ENCODE data around the gene SCEL. TPM values are rescaled to one million over a fixed set of nuclear protein-coding genes. Genes with fewer than 3 reads are reported as not detected.

Gene SCEL
- total and polyA plus RNA-seq, 2 donors (not counting 3 experiments of a cell fraction or from before 2014, with no cell fraction given): not detected

DNA sequence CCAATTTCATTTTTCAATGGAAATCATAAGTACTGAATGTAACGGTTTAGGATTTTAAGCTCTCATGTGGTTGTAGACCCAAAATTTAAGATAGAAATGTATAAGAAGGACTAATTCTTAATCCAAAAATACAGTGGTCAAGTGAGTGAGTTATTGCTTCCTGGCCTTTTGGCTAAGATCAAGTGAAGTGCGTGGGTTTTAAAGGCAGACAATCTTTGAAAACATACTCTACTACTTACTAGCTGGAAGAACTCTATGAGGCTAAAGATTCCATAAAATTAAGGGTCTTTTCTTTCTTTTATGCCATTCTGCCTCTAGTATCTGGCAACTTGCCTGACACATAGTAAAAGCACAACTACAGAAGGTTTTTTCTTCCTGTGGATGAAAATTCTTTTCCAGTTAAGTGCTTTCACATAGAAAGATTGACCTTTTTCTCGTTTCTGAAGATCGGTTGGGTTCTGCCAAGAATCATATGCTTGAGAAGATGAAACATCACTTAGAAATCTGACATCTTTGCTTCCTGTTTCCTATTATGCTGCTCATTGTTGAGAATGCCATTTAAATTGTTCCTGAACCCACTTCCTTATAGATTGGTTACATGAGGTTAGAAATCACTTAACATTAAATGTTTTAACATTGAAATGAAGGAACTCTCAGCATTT, 26.4 kb upstream of the SCEL start:
- BruUV-seq (replicated peaks): no TSS peak
- TF ChIP-seq POLR2A (IDR thresholded peaks at IDR 0.05; ENCODE audit: low read depth, low read length) (no peak), JUN (IDR thresholded peaks at IDR 0.05; ENCODE audit: borderline replicate concordance, insufficient read depth, insufficient read length, low read depth) (peak; percentile 70), EZH2 (IDR thresholded peaks at IDR 0.05; ENCODE audit: borderline replicate concordance, low read depth, low read length, severe bottlenecking) (no peak), POLR2AphosphoS5 (IDR thresholded peaks at IDR 0.05; ENCODE audit: insufficient read depth, low read depth, low read length) (peak; percentile 68), MYC (IDR thresholded peaks at IDR 0.05; ENCODE audit: low read depth, low read length) (no peak), FOS (IDR thresholded peaks at IDR 0.05; ENCODE audit: borderline replicate concordance, insufficient read depth, low read length) (peak; percentile 77), GATA2 (IDR thresholded peaks at IDR 0.05; ENCODE audit: insufficient read depth, insufficient read length, low read depth, low read length) (peak; percentile 78)
- TF ChIP-seq, protein P1, sequence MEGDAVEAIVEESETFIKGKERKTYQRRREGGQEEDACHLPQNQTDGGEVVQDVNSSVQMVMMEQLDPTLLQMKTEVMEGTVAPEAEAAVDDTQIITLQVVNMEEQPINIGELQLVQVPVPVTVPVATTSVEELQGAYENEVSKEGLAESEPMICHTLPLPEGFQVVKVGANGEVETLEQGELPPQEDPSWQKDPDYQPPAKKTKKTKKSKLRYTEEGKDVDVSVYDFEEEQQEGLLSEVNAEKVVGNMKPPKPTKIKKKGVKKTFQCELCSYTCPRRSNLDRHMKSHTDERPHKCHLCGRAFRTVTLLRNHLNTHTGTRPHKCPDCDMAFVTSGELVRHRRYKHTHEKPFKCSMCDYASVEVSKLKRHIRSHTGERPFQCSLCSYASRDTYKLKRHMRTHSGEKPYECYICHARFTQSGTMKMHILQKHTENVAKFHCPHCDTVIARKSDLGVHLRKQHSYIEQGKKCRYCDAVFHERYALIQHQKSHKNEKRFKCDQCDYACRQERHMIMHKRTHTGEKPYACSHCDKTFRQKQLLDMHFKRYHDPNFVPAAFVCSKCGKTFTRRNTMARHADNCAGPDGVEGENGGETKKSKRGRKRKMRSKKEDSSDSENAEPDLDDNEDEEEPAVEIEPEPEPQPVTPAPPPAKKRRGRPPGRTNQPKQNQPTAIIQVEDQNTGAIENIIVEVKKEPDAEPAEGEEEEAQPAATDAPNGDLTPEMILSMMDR (IDR thresholded peaks at IDR 0.05; ENCODE audit: extremely low read depth in 1 of 2, insufficient read depth in 1 of 2, low read depth in 1 of 2, low read length in 2 of 2): no peak
- TF ChIP-seq, protein P2, sequence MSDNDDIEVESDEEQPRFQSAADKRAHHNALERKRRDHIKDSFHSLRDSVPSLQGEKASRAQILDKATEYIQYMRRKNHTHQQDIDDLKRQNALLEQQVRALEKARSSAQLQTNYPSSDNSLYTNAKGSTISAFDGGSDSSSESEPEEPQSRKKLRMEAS (IDR thresholded peaks at IDR 0.05; ENCODE audit: insufficient read depth, insufficient read length): no peak
- Histone ChIP-seq H2AFZ (ENCODE audit: low read depth, low read length) (no peak overlapping the region), H3K4me3 (replicated peaks in 1 of 3; ENCODE audit: insufficient read depth in 1 of 3, low read depth in 1 of 3, low read length in 3 of 3) (no peak overlapping the region), H3K9ac (replicated peaks; ENCODE audit: extremely low read depth, insufficient read depth, low read length) (peak overlapping the region; percentile 66), H3K27ac (ENCODE audit: insufficient read depth, low read depth, low read length) (peak overlapping the region; percentile 85), H4K20me1 (replicated peaks; ENCODE audit: control insufficient read depth, extremely low read depth, insufficient read depth, low read length) (no peaks in the 10 kb centered on the region), H3K36me3 (ENCODE audit: control insufficient read depth in 2 of 2, extremely low read depth in 1 of 2, insufficient read depth in 2 of 2, low read length in 2 of 2) (no peaks in the 10 kb centered on the region), H3K9me1 (replicated peaks; ENCODE audit: control insufficient read depth, extremely low read depth, insufficient read depth, low read length) (no peaks in the 10 kb centered on the region), H3K79me2 (ENCODE audit: control insufficient read depth, insufficient read depth, low read length) (no peaks in the 10 kb centered on the region), H3K4me2 (ENCODE audit: insufficient read depth, low read length) (peak overlapping the region; percentile 84), H3K4me1 (ENCODE audit: control insufficient read depth, extremely low read depth, insufficient read depth, low read length) (peaks cover 29% of the 10 kb centered on the region), H3K27me3 (ENCODE audit: control insufficient read depth in 2 of 2, insufficient read depth in 2 of 2, low read length in 2 of 2) (no peaks in the 10 kb centered on the region), H3K9me3 (replicated peaks; ENCODE audit: control insufficient read depth, insufficient read depth, low read length) (no peaks in the 10 kb centered on the region)
- POLR2A ChIA-PET: no interaction called here
- dilution Hi-C loops (cut with MboI; ENCODE audit: extremely low pct_ligation_motif_present, low sequenced_read_pairs) (no loop called here), intact Hi-C loops (cut with micrococcal nuclease) (loop anchor here (1.0 to 5.0 kb wide), 8 partner anchors 7 to 238 kb away; partner anchors contain the start of genes MYCBP2 and SLAIN1)
- FAIRE-seq: peak; percentile 84
- peak; percentile 87 for DNase-seq (ENCODE audit: low read depth, low spot score)
- CTCF ChIA-PET: interaction anchor here (1.4 to 1.7 kb wide), 2 partner anchors 16 to 30 kb away, joined by 3 to 8 read pairs; no protein-coding TSS in a partner anchor

Data from endothelial cell of umbilical vein (primary cell).